Astrocyte of the cerebellum (primary cell): ENCODE results near the gene CD226.
A peak's percentile ranks its signal among the peaks of the same experiment; 100 is the strongest.

Source experiments
- DNase-seq: peaks from one replicate; pipeline ENCODE4 v3.0.0-alpha.2; 2011; ENCODE audit warnings: low read depth
- H3K4me3 ChIP-seq: 2 replicates; pipeline ENCODE4 v1.5.1; 2011; ENCODE audit warnings: mild to moderate bottlenecking, low read depth, low read length, moderate library complexity
- CTCF ChIP-seq: IDR thresholded peaks from 2 replicates; pipeline ENCODE4 v1.5.1; 2012; ENCODE audit warnings: low read length, low read depth, moderate library complexity, mild to moderate bottlenecking; ENCODE audit errors: missing control alignments
- in situ Hi-C: cut with HindIII; loops from 2 replicates; pipeline ENCODE4 v1.10.0; 2017; ENCODE audit warnings: low sequenced_read_pairs

Gene CD226

GRCh38 chr18:69830189-69830588 is 117.5 kb downstream of the CD226 start:
- TF ChIP-seq CTCF, result no peak
- H3K4me3 ChIP-seq, result no peak overlapping the region
- in situ Hi-C loops, result no loop called here
- no peak for DNase-seq

- DNase-seq, result no peak
- in situ Hi-C loops, result no loop called here
- H3K4me3 ChIP-seq, result no peak overlapping the region
- no peak for TF ChIP-seq CTCF
Measured at GRCh38 chr18:69820538-69820937, 127.1 kb downstream of the CD226 start.

GRCh38 chr18:69819460-69819859 is 128.2 kb downstream of the CD226 start:
- no peak for DNase-seq
- TF ChIP-seq CTCF, result no peak
- no peak overlapping the region for H3K4me3 ChIP-seq
- in situ Hi-C loops, result no loop called here

GRCh38 chr18:69817335-69817940 is 130.2 kb downstream of the CD226 start:
- in situ Hi-C loops, result no loop called here
- no peak for TF ChIP-seq CTCF
- no peak overlapping the region for H3K4me3 ChIP-seq
- peak; percentile 18 for DNase-seq

- H3K4me3 ChIP-seq, result no peak overlapping the region
- in situ Hi-C loops, result no loop called here
- DNase-seq, result no peak
- TF ChIP-seq CTCF, result no peak
Measured at GRCh38 chr18:69814861-69815385, 132.8 kb downstream of the CD226 start.

GRCh38 chr18:69813559-69813958 is 134.1 kb downstream of the CD226 start:
- in situ Hi-C loops, result no loop called here
- no peak overlapping the region for H3K4me3 ChIP-seq
- TF ChIP-seq CTCF, result no peak
- DNase-seq, result no peak
